WTC11 (cell line): ENCODE results near the gene PDLIM4. TPM values are rescaled to one million over a fixed set of nuclear protein-coding genes. Genes with fewer than 3 reads are reported as not detected.
A peak's percentile ranks its signal among the peaks of the same experiment; 100 is the strongest.

Source experiments
- ATAC-seq: fragments of 200-7000 bp; cut with Tn5 transposase; 2 replicates; pipeline ENCODE4 v1.10.0; 2021; ENCODE audit warnings: mild to moderate bottlenecking, moderate library complexity
- CTCF ChIA-PET: fragments of 300-600 bp; sonication (Branson Sonifier 250); formaldehyde crosslinking; loops from one replicate; lab custom pipeline; 2021; ENCODE audit warnings: antibody characterized with exemption; lab: Charles Lee
- POLR2A ChIA-PET: fragments of 350-600 bp; sonication (Branson Sonifier 250); formaldehyde crosslinking; loops from one replicate; lab custom pipeline; 2021; ENCODE audit warnings: antibody characterized with exemption; lab: Charles Lee
- DNase-seq: peaks from one replicate; pipeline ENCODE4 v3.0.0; 2021; ENCODE audit warnings: low spot score
- H3K27ac Mint-ChIP-seq: 2 replicates; pipeline ENCODE4 v1.8.0; 2021; ENCODE audit warnings: mixed read lengths
- H3K27me3 Mint-ChIP-seq: 2 replicates; pipeline ENCODE4 v1.8.0; 2021; ENCODE audit warnings: low read depth, mild to moderate bottlenecking, moderate library complexity, mixed read lengths
- H3K36me3 Mint-ChIP-seq: 2 replicates; pipeline ENCODE4 v1.8.0; 2021; ENCODE audit warnings: mixed read lengths
- H3K4me1 Mint-ChIP-seq: 2 replicates; pipeline ENCODE4 v1.8.0; 2022; ENCODE audit warnings: mixed read lengths
- H3K4me3 Mint-ChIP-seq: 2 replicates; pipeline ENCODE4 v1.8.0; 2021; ENCODE audit warnings: mild to moderate bottlenecking, moderate library complexity, mixed read lengths
- H3K9me3 Mint-ChIP-seq: 2 replicates; pipeline ENCODE4 v1.8.0; 2021; ENCODE audit warnings: mixed read lengths
- CDX4 ChIP-seq: fragments of 250-450 bp; sonication (Bioruptor Pico); IDR thresholded peaks from 2 replicates; pipeline ENCODE4 v1.9.0; 2021; ENCODE audit warnings: moderate library complexity, mild to moderate bottlenecking, inconsistent platforms, borderline replicate concordance
- CTCF ChIP-seq: fragments of 200-600 bp; IDR thresholded peaks from 2 replicates; pipeline ENCODE4 v1.8.0; 2022; ENCODE audit warnings: antibody characterized with exemption
- ESRRA ChIP-seq: sonication (generic); formaldehyde crosslinking; IDR thresholded peaks from 2 replicates; pipeline ENCODE4 v1.8.1; 2022; ENCODE audit warnings: mild to moderate bottlenecking, missing genetic modification reagents, borderline replicate concordance
- ETV6 ChIP-seq: sonication (generic); formaldehyde crosslinking; IDR thresholded peaks from 2 replicates; pipeline ENCODE4 v1.8.1; 2022; ENCODE audit warnings: mild to moderate bottlenecking, missing genetic modification reagents
- FOXP1 ChIP-seq: sonication (generic); formaldehyde crosslinking; IDR thresholded peaks from 2 replicates; pipeline ENCODE4 v1.8.0; 2022; ENCODE audit warnings: missing genetic modification reagents, mild to moderate bottlenecking, moderate library complexity, borderline replicate concordance
- FOXP4 ChIP-seq: sonication (generic); formaldehyde crosslinking; IDR thresholded peaks from 2 replicates; pipeline ENCODE4 v1.8.0; 2022; ENCODE audit warnings: mild to moderate bottlenecking, missing genetic modification reagents
- MAX ChIP-seq: sonication (generic); formaldehyde crosslinking; IDR thresholded peaks from 2 replicates; pipeline ENCODE4 v1.8.0; 2022; ENCODE audit warnings: mild to moderate bottlenecking, missing genetic modification reagents
- MYBL2 ChIP-seq: sonication (generic); formaldehyde crosslinking; IDR thresholded peaks from 2 replicates; pipeline ENCODE4 v1.8.1; 2023; ENCODE audit warnings: mild to moderate bottlenecking, moderate library complexity, missing genetic modification reagents
- TCF7 ChIP-seq: sonication (generic); formaldehyde crosslinking; IDR thresholded peaks from 2 replicates; pipeline ENCODE4 v1.8.0; 2022; ENCODE audit warnings: mild to moderate bottlenecking, low read depth, missing genetic modification reagents, moderate library complexity
- ZNF263 ChIP-seq: sonication (generic); formaldehyde crosslinking; IDR thresholded peaks from 2 replicates; pipeline ENCODE4 v1.8.1; 2022; ENCODE audit warnings: low read depth, mild to moderate bottlenecking, moderate library complexity, missing genetic modification reagents
- total RNA-seq: library from RNA; stranded (reverse); gene quantifications from 3 replicates; pipeline ENCODE4 v1.2.3, GENCODE V29; 2021

PDLIM4 gene
- total RNA-seq, 1 experiment from 2014 or later = 11.4 TPM

GRCh38 chr5:132270706-132271105 lies 13.2 kb downstream of the PDLIM4 start:
- no peak overlapping the region for H3K4me3 Mint-ChIP-seq
- H3K4me1 Mint-ChIP-seq = peaks cover 16% of the 10 kb centered on the region
- no peaks in the 10 kb centered on the region for H3K27me3 Mint-ChIP-seq
- H3K27ac Mint-ChIP-seq = no peak overlapping the region
- no peak for DNase-seq
- ATAC-seq = no peak
- POLR2A ChIA-PET = no interaction called here
- CTCF ChIA-PET = interaction anchor here (4.6 kb wide), 1 partner anchor 33 kb away, joined by 37 read pairs; no protein-coding TSS in a partner anchor
- no peaks in the 10 kb centered on the region for H3K9me3 Mint-ChIP-seq
- TF ChIP-seq ZNF263 (CRISPR knock-in tag) (no peak), FOXP4 (CRISPR knock-in tag) (no peak), MAX (no peak), TCF7 (CRISPR knock-in tag) (no peak)
- no peaks in the 10 kb centered on the region for H3K36me3 Mint-ChIP-seq

- Mint-ChIP-seq H3K36me3 (no peaks in the 10 kb centered on the region), H3K27ac (no peak overlapping the region), H3K4me3 (no peak overlapping the region), H3K27me3 (no peaks in the 10 kb centered on the region), H3K9me3 (no peaks in the 10 kb centered on the region), H3K4me1 (peaks cover 16% of the 10 kb centered on the region)
- DNase-seq = peak; percentile 45
- no peak for TF ChIP-seq FOXP1 (CRISPR knock-in tag)
- TF ChIP-seq MYBL2 = no peak
- TF ChIP-seq ESRRA = 0 out of 2 replicates have a peak, but pooled peaks have one; percentile 52
- ATAC-seq = peak; percentile 18
- CTCF ChIA-PET = interaction anchor here (1.0 to 4.6 kb wide), 24 partner anchors 8 to 230 kb away, joined by 3 to 37 read pairs (median 6); partner anchors contain the start of genes P4HA2, PDLIM4 and SLC22A4
- POLR2A ChIA-PET = interaction anchor here (0.9 kb wide), 1 partner anchor 100 kb away, joined by 3 read pairs; no protein-coding TSS in a partner anchor
These were observed 14.1 kb downstream of the PDLIM4 start for GRCh38 chr5:132271251-132272246.

GRCh38 chr5:132272311-132273210 lies 15.1 kb downstream of the PDLIM4 start:
- peak; percentile 30; the same call in 1 of the 2 replicates for TF ChIP-seq ETV6 (CRISPR knock-in tag)
- TF ChIP-seq CDX4 = no peak
- peak; percentile 85 for TF ChIP-seq CTCF
- no peaks in the 10 kb centered on the region for H3K36me3 Mint-ChIP-seq
- peaks cover 16% of the 10 kb centered on the region for H3K4me1 Mint-ChIP-seq
- ChIA-PET CTCF (interaction anchor here (0.5 to 4.6 kb wide), 31 partner anchors 8 to 1326 kb away, joined by 3 to 37 read pairs (median 5); partner anchors contain the start of genes P4HA2, PDLIM4, SLC22A4 and SLC22A5), POLR2A (interaction anchor here (0.9 kb wide), 1 partner anchor 99 kb away, joined by 3 read pairs; no protein-coding TSS in a partner anchor)
- H3K27me3 Mint-ChIP-seq = peaks cover 2% of the 10 kb centered on the region; the same call in 1 of the 2 replicates
- ATAC-seq (peak; percentile 65), DNase-seq (peak; percentile 89)
- peak overlapping the region; percentile 16; the same call in 1 of the 2 replicates for H3K27ac Mint-ChIP-seq
- H3K4me3 Mint-ChIP-seq = no peak overlapping the region
- no peaks in the 10 kb centered on the region for H3K9me3 Mint-ChIP-seq
